T-cell (primary cell): ENCODE results near the gene USH2A. TPM values are rescaled to one million over a fixed set of nuclear protein-coding genes. Genes with fewer than 3 reads are reported as not detected.

ENCODE experiments used
- ATAC-seq, 4 experiments: fragments of 200-7000 bp in 3 of 4; fragments of 150-1000 bp in 1 of 4; cut with Tn5 transposase; replicated peaks in 1 of 4; 1 replicate in 3 of 4; 2 replicates in 1 of 4; pipeline ENCODE4 v1.10.0; 2021; ENCODE audit warnings: moderate library complexity in 3 of 4, mild to moderate bottlenecking in 2 of 4, moderate number of reproducible peaks in 1 of 4
- CTCF ChIA-PET, 2 donors: fragments of 300-600 bp; sonication (Branson Sonifier 250); formaldehyde crosslinking; loops; one replicate each; lab custom pipeline; 2022; ENCODE audit warnings: antibody characterized with exemption in 2 of 2; lab: Charles Lee
- POLR2A ChIA-PET, 2 donors: fragments of 300-600 bp; sonication (Branson Sonifier 250); formaldehyde crosslinking; loops; one replicate each; lab custom pipeline; 2022; ENCODE audit warnings: antibody characterized with exemption in 2 of 2; lab: Charles Lee
- DNase-seq, 35 experiments: peaks; one replicate each; pipeline versions ENCODE4 v3.0.0 to v3.0.0-alpha.2; 2013 to 2023
- H3K27ac ChIP-seq: one replicate; pipeline ENCODE4 v1.5.1; 2013; ENCODE audit warnings: low read length
- H3K27me3 ChIP-seq, 2 experiments: replicated peaks in 1 of 2; 1 replicate in 1 of 2; 2 replicates in 1 of 2; pipeline versions ENCODE4 v1.6.1 to v1.7.0; 2013; ENCODE audit warnings: low read length in 1 of 2, mixed read lengths in 1 of 2; ENCODE audit not compliant: control insufficient read depth in 2 of 2, insufficient read depth in 2 of 2; ENCODE audit errors: extremely low read depth in 1 of 2
- H3K36me3 ChIP-seq, 2 donors: 1 replicate in 1 of 2; 2 replicates in 1 of 2; pipeline versions ENCODE4 v1.6.1 to v1.7.0; 2013; ENCODE audit warnings: low read length in 1 of 2; ENCODE audit not compliant: control insufficient read depth in 2 of 2, insufficient read depth in 1 of 2; ENCODE audit errors: extremely low read depth in 1 of 2
- H3K4me1 ChIP-seq, 2 experiments: 1 replicate in 1 of 2; 2 replicates in 1 of 2; pipeline versions ENCODE4 v1.6.1 to v1.7.0; 2013; ENCODE audit warnings: low read length in 2 of 2, mixed read lengths in 1 of 2; ENCODE audit not compliant: insufficient read depth in 2 of 2, control insufficient read depth in 1 of 2; ENCODE audit errors: extremely low read depth in 1 of 2
- H3K4me3 ChIP-seq, 2 donors: 1 replicate in 1 of 2; 2 replicates in 1 of 2; pipeline versions ENCODE4 v1.5.1 to v1.7.0; 2013; ENCODE audit warnings: mild to moderate bottlenecking in 2 of 2, low read length in 1 of 2, moderate library complexity in 1 of 2; ENCODE audit not compliant: control insufficient read depth in 1 of 2; ENCODE audit errors: extremely low read depth in 1 of 2
- H3K9me3 ChIP-seq: 2 replicates; pipeline ENCODE4 v1.7.0; 2013
- H3K27ac Mint-ChIP-seq, 2 donors: one replicate each; pipeline ENCODE4 v1.8.0; 2020 to 2021; ENCODE audit warnings: mild to moderate bottlenecking in 2 of 2, mixed read lengths in 2 of 2
- H3K27me3 Mint-ChIP-seq, 2 donors: one replicate each; pipeline ENCODE4 v1.8.0; 2021 to 2022; ENCODE audit warnings: mixed read lengths in 2 of 2
- H3K36me3 Mint-ChIP-seq: one replicate; pipeline ENCODE4 v1.8.0; 2021; ENCODE audit warnings: mixed read lengths
- H3K4me1 Mint-ChIP-seq, 3 donors: one replicate each; pipeline ENCODE4 v1.8.0; 2020 to 2022; ENCODE audit warnings: mixed read lengths in 3 of 3, mild to moderate bottlenecking in 1 of 3
- H3K4me3 Mint-ChIP-seq, 3 donors: one replicate each; pipeline ENCODE4 v1.8.0; 2020 to 2022; ENCODE audit warnings: mild to moderate bottlenecking in 3 of 3, mixed read lengths in 3 of 3, moderate library complexity in 3 of 3
- H3K9me3 Mint-ChIP-seq, 3 donors: one replicate each; pipeline ENCODE4 v1.8.0; 2020 to 2022; ENCODE audit warnings: mixed read lengths in 3 of 3
- WGBS: methylation state at CpG from one replicate; pipeline ENCODE4 v1.1.5; 2013; ENCODE audit warnings: missing lambda C conversion rate; ENCODE audit not compliant: insufficient coverage; 5-methylcytosine and 5-hydroxymethylcytosine counted together
- total RNA-seq, 35 experiments: library from RNA in 6 of 35; stranded (reverse) in 6 of 35; fragments of 120-200 nt in 1 of 35; gene quantifications; one replicate each; pipeline versions ENCODE4 v1.2.1 to v1.2.4 and lab custom pipeline; 2013 to 2026

The USH2A gene
- total RNA-seq, 5 donors from 2014 or later (not counting 1 experiment from before 2014, with no cell fraction given), result not detected

DNA sequence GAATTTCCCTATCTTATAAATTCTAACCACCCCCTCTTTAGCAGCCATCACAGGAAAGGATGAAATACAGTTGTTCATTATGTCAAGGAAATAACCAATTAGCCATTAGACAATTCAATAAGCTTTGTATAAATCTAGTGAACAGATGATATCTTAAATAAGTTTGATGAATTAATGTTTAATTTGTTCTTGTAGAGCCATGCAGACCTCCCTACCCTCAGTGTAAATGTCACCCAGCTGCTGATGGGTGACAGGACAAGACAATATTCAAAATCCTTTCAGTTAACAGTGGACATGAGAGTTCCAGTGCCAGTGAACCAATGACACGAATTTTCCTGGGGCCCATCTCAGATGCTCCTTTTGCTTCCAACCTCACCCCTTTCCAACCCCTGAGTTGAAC, 460.2 kb downstream of the USH2A start:
- Mint-ChIP-seq H3K27ac (no peak overlapping the region), H3K9me3 (peaks cover 6 to 8% (median 7%) of the 10 kb centered on the region in 3 donors), H3K4me1 (no peaks in the 10 kb centered on the region), H3K36me3 (no peaks in the 10 kb centered on the region), H3K4me3 (no peak overlapping the region), H3K27me3 (no peaks in the 10 kb centered on the region)
- 14% methylated on average over 1 of the region's 1 CpG for WGBS
- Histone ChIP-seq H3K4me3 (no peak overlapping the region), H3K27ac (no peak overlapping the region), H3K9me3 (no peaks in the 10 kb centered on the region), H3K27me3 (no peaks in the 10 kb centered on the region), H3K36me3 (no peaks in the 10 kb centered on the region), H3K4me1 (no peaks in the 10 kb centered on the region)
- POLR2A ChIA-PET, result no interaction called here
- CTCF ChIA-PET, result no interaction called here
- DNase-seq, result no peak
- no peak for ATAC-seq

DNA sequence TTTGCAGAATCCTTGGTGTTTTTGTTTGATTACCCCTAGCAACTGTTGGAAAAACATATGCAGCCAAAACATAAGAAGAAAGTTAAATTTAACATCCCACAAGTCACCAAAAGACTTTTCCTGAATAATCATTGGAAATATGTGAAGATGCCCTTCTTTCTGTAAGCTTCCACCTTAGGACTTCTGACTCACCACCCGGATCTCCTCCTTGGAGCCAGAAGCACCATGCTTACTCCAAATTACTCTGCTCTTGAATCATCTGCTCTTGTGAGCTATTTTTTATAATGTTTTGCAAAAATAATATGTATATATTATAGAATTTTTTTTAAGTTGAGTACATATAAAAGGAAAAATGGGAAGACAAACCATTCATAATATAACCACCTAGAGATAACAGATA, 464.4 kb downstream of the USH2A start:
- Histone ChIP-seq H3K27me3 (no peaks in the 10 kb centered on the region), H3K9me3 (no peaks in the 10 kb centered on the region), H3K27ac (no peak overlapping the region), H3K4me3 (no peak overlapping the region), H3K36me3 (no peaks in the 10 kb centered on the region), H3K4me1 (no peaks in the 10 kb centered on the region)
- no peak for DNase-seq
- peaks cover 3 to 16% (median 10%) of the 10 kb centered on the region in 3 donors for H3K9me3 Mint-ChIP-seq
- ChIA-PET CTCF (no interaction called here), POLR2A (no interaction called here)
- no peaks in the 10 kb centered on the region for H3K36me3 Mint-ChIP-seq
- no peak overlapping the region for H3K4me3 Mint-ChIP-seq
- no CpG with 5 or more reads among the region's 1 CpG for WGBS
- H3K27me3 Mint-ChIP-seq, result no peaks in the 10 kb centered on the region
- no peak for ATAC-seq
- no peak overlapping the region for H3K27ac Mint-ChIP-seq
- H3K4me1 Mint-ChIP-seq, result no peaks in the 10 kb centered on the region

DNA sequence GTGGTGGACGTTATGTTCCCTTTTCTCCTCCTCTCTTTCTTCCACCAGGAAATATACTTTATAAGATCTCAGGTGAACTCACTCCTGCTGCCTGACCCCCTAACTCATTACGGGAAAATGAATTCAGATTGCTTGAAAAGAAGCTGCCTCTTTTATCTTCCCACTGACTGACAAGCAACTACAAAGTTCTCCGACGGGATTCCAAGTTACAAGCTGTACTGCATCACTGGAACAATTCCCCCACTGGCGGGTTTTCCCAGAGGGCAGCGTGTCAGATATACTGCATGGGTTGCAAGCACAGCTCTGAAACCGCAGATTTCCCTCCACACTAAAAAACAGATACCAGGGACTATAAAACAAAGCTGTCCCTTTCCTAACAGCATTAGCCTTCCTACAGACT, 465.6 kb downstream of the USH2A start:
- DNase-seq, result no peak
- Mint-ChIP-seq H3K27ac (no peak overlapping the region), H3K27me3 (no peaks in the 10 kb centered on the region), H3K9me3 (peaks cover 0 to 9% (median 4%) of the 10 kb centered on the region in 3 donors), H3K4me3 (no peak overlapping the region), H3K4me1 (no peaks in the 10 kb centered on the region), H3K36me3 (no peaks in the 10 kb centered on the region)
- Histone ChIP-seq H3K9me3 (no peaks in the 10 kb centered on the region), H3K36me3 (no peaks in the 10 kb centered on the region), H3K4me1 (no peaks in the 10 kb centered on the region), H3K4me3 (no peak overlapping the region), H3K27ac (no peak overlapping the region), H3K27me3 (no peaks in the 10 kb centered on the region)
- 52% methylated on average over 7 of the region's 7 CpGs for WGBS
- CTCF ChIA-PET, result no interaction called here
- no peak for ATAC-seq
- POLR2A ChIA-PET, result no interaction called here

DNA sequence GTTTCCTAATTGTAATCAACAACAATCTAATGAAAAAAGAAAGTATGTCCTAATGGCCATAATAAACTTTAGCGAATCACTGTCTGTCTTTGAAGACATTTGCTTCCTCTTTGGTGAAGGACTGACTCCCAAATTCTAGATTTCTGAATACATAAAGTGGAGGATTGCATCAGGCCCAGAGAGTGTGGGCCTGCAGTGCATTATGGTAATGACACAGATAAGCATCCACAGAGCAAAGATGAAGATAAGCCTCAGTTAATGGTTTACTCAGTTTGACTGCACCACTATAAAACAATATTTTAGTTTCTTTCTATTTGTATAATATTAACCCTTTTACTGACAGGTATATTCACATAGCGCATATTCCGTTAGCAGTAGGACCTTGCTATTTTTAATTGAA, 490.7 kb downstream of the USH2A start:
- no peak for ATAC-seq
- Histone ChIP-seq H3K4me1 (no peaks in the 10 kb centered on the region), H3K9me3 (no peaks in the 10 kb centered on the region), H3K36me3 (no peaks in the 10 kb centered on the region), H3K27ac (no peak overlapping the region), H3K4me3 (no peak overlapping the region), H3K27me3 (no peaks in the 10 kb centered on the region)
- DNase-seq, result no peak
- H3K27ac Mint-ChIP-seq, result no peak overlapping the region
- ChIA-PET POLR2A (no interaction called here), CTCF (no interaction called here)
- no peaks in the 10 kb centered on the region for H3K27me3 Mint-ChIP-seq
- H3K36me3 Mint-ChIP-seq, result no peaks in the 10 kb centered on the region
- no CpG with 5 or more reads among the region's 3 CpGs for WGBS
- no peak overlapping the region for H3K4me3 Mint-ChIP-seq
- peaks cover 0 to 10% (median 4%) of the 10 kb centered on the region in 3 donors for H3K9me3 Mint-ChIP-seq
- no peaks in the 10 kb centered on the region for H3K4me1 Mint-ChIP-seq

DNA sequence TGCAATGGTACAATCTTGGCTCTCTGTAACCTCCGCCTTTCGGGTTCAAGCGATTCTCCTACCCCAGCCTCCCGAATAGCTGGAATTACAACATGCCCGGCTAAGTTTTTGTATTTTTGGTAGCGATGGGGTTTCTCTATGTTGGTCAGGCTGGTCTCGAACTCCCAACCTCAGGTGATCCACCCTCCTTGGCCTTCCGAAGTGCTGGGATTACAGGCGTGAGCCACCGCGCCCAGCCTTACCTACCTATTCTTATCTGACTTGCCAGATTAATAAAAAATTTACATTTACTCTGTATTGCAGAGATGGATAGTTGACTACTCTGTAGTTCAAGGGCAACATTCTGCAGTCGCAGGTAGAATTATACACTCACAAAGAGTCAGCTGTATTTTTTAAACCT, 496.6 kb downstream of the USH2A start:
- CTCF ChIA-PET, result no interaction called here
- H3K9me3 ChIP-seq, result no peaks in the 10 kb centered on the region
- no peaks in the 10 kb centered on the region for H3K36me3 ChIP-seq
- no peaks in the 10 kb centered on the region for H3K4me1 ChIP-seq
- Mint-ChIP-seq H3K27me3 (no peaks in the 10 kb centered on the region), H3K9me3 (peaks cover 0 to 4% (median 3%) of the 10 kb centered on the region in 3 donors), H3K36me3 (no peaks in the 10 kb centered on the region), H3K27ac (no peak overlapping the region), H3K4me1 (no peaks in the 10 kb centered on the region), H3K4me3 (no peak overlapping the region)
- WGBS, result no CpG with 5 or more reads among the region's 12 CpGs
- H3K27ac ChIP-seq, result no peak overlapping the region
- POLR2A ChIA-PET, result interaction anchor here in 1 of 2 donors (0.6 kb wide), 1 partner anchor 725 kb away, joined by 5 read pairs; no protein-coding TSS in a partner anchor
- no peaks in the 10 kb centered on the region for H3K27me3 ChIP-seq
- ATAC-seq, result no peak
- H3K4me3 ChIP-seq, result no peak overlapping the region
- no peak for DNase-seq

DNA sequence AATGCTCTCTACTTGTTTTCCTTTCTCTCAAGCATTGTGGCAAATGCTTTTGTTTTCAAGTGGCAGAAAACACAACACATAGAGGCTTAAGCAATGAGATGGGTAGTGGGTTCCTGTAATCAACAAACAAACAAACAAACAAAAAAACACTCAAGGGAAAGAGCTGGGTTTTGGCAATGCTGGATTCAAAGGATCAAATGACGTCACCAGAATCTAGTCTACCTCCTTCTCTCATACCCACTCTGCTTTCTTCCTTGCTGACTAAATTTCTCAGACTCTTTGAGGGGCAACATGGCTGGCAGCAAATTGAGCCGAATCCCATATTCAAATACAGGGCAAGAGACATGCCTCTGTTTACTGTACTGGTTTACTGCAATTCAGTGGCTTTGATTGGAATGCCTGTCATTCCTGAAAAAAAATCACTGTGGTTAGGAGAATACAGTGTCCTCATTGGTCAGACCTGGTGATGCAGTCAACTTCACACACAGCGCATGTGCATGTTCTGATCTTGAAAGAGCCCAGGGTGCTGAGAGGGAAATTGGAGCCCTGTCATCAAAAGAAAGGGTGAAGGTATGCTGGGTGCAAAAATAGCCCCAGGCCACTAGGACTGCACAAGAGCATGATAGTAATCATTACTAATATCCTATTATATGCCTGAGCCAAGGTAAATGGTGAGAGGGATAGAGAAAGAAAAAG, 500.0 kb downstream of the USH2A start:
- DNase-seq (no peak), ATAC-seq (no peak)
- 50% methylated on average over 1 of the region's 3 CpGs for WGBS
- POLR2A ChIA-PET, result no interaction called here
- no peaks in the 10 kb centered on the region for H3K27me3 ChIP-seq
- Mint-ChIP-seq H3K4me3 (no peak overlapping the region), H3K27me3 (no peaks in the 10 kb centered on the region), H3K9me3 (peaks cover 0 to 9% (median 3%) of the 10 kb centered on the region in 3 donors), H3K4me1 (no peaks in the 10 kb centered on the region), H3K36me3 (no peaks in the 10 kb centered on the region), H3K27ac (no peak overlapping the region)
- no peak overlapping the region for H3K27ac ChIP-seq
- no peaks in the 10 kb centered on the region for H3K9me3 ChIP-seq
- H3K4me1 ChIP-seq, result no peaks in the 10 kb centered on the region
- CTCF ChIA-PET, result no interaction called here
- no peaks in the 10 kb centered on the region for H3K36me3 ChIP-seq
- H3K4me3 ChIP-seq, result no peak overlapping the region
